GM18511 (cell line): Measurements from ENCODE around the gene WDR70.
"Not testable (repeated sequence)": the region's sequence is repeated elsewhere in the genome, so short reads cannot be mapped to it uniquely, and the experiment has no call there.

Experiments
- ATAC-seq: cut with Tn5 transposase; IDR thresholded peaks from one replicate; pipeline ENCODE4 v1.9.1; 2021; ENCODE audit warnings: mild to moderate bottlenecking, moderate library complexity; ENCODE audit not compliant: unreplicated experiment

Gene WDR70

DNA sequence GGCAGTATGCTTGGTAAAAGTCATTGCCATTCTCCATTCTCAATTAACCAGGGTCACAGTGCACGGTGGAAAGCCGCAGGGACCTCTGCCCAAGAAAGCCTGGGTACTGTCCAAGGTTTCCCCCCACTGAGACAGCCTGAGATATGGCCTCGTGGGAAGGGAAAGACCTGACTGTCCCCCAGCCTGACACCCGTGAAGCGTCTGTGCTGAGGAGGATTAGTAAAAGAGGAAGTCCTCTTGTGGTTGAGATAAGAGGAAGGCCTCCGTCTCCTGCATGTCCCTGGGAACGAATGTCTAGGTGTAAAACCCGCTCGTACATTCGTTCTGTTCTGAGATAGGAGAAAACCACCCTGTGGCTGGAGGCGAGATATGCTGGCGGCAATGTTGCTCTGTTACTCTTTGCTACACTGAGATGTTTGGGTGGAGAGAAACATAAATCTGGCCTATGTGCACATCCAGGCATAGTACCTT, 293.0 kb downstream of the WDR70 start:
- ATAC-seq, result peak; percentile 82

GRCh38 chr5:37674361-37674760, 295.2 kb downstream of the WDR70 start:
- ATAC-seq, result not testable (repeated sequence)

DNA sequence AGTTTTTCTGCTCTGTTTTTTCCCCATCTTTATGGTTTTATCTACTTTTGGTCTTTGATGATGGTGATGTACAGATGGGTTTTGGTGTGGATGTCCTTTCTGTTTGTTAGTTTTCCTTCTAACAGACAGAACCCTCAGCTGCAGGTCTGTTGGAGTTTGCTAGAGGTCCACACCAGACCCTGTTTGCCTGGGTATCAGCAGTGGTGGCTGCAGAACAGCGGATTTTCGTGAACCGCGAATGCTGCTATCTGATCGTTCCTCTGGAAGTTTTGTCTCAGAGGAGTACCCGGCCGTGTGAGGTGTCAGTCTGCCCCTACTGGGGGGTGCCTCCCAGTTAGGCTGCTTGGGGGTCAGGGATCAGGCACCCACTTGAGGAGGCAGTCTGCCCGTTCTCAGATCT, 300.2 kb downstream of the WDR70 start:
- not testable (repeated sequence) for ATAC-seq

GRCh38 chr5:37679903-37680302, 300.8 kb downstream of the WDR70 start:
- ATAC-seq, result not testable (repeated sequence)

DNA sequence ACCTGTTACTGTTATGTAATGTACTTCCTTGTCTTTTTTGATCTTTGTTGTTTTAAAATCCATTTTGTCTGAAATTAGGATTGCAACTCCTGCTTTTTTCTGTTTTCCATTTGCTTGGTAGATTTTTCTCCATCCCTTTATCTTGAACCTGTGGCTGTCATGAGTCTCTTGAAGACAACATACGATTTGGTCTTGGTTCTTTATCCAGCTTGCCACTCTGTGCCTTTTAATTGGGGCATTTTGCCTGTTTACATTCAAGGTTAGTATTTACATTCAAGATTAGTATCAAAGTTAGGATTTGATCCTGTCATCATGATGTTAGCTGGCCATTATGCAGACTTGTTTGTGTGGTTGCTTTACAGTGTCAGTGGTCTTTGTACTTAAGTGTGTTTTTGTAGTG, 304.0 kb downstream of the WDR70 start:
- ATAC-seq, result no peak

DNA sequence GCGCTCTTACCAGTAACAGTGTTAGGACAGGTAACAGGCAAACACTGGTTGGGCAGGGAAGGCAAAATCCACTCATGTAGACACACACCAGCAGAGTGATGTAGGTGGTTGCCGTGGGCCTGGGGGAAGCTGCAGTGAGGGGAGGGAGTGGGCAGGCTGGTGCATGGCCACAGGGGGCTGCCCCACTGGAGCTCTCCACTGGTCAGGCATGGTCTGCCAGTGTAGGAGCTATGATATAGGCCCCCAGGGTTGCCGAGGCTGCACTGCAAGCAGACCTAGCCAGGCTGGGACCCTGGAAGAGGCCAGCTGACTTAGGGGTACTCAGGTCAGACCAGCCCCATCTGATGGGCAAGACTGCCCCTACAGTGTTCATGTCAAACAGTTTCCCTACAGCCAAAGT, 306.1 kb downstream of the WDR70 start:
- no peak for ATAC-seq

DNA sequence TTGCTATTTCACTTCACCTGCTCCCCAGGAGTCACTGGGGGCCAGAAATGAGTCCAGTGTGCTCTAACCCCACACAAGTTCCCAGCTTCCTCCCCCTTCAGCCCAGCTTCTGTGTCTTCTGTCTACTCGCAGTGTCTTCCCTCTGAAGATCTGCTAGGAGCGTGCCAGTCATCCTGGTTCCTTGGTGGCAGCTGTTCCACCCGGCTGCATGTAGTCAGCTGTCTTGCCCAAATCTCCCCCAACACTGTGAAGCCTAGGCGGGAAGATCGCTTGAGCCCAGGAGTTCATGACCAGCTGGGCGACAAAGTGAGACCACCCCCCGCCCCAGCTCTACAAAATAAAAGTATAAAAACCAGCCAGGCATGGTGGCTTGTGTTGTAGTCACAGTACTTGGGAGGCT, 306.7 kb downstream of the WDR70 start:
- no peak for ATAC-seq

- ATAC-seq, result not testable (repeated sequence)
Measured at GRCh38 chr5:37688925-37689324, 309.8 kb downstream of the WDR70 start.

- ATAC-seq, result not testable (repeated sequence)
Measured at GRCh38 chr5:37694333-37694732, 315.2 kb downstream of the WDR70 start.

GRCh38 chr5:37694867-37695266, 315.7 kb downstream of the WDR70 start:
- no peak for ATAC-seq

DNA sequence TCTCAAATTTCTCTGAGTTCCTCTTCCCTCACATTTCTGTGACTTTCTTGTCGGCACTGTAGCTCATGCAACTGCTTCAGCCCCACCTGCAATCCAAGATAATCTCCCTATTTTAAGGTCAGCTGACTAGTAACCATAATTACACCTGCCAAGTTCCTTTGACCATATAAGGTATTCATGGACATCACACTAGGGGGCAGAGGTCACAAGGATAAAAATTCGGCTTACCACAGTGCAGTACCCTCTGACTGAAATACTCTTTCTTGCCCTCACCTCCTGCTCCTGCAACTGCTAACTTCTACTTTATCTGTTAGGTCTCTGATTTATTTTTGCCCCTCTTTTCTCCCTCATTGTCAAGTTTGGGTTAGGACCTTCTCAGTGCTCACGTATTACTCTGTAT, 316.5 kb downstream of the WDR70 start:
- ATAC-seq, result no peak

GRCh38 chr5:37696190-37697021, 317.3 kb downstream of the WDR70 start:
- ATAC-seq, result no peak

- ATAC-seq, result no peak
Measured at GRCh38 chr5:37701868-37702267, 322.8 kb downstream of the WDR70 start.

DNA sequence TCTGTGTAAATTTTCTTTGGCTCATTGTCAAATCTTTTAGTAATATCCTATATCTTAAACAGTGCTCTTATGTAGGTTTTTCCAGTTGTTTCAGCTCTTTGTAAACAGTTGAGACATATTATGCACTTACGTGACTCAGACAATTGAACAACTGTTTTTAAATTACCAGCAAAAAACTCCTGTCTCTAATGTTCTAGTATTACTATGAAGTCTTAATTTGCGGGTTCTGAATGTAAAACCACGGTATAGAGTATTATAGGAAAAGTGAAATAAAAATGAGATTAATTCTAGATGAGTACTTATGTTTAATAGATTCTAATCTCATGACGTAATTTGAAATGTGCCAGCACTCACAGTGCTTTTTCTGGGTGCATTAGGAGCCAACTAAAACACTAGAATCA, 324.7 kb downstream of the WDR70 start:
- no peak for ATAC-seq

DNA sequence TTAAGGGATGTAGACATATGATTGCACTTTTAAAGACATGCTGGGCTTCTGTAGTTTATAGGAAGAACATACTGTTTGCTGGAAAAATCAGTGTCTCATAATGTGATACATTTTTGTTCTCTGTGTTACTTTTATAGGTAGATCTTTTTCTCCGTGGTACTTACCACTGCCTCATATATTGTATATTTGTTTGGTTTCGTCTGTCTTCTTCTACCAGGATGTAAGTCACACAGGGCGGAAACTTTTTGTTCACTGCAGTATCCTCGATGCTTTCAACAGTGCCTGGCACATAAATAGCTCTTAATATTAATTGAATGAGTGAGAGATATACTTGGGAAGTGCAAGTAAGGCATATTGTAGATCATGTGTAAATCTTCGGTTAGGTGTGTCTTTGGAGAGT, 325.3 kb downstream of the WDR70 start:
- ATAC-seq, result no peak

DNA sequence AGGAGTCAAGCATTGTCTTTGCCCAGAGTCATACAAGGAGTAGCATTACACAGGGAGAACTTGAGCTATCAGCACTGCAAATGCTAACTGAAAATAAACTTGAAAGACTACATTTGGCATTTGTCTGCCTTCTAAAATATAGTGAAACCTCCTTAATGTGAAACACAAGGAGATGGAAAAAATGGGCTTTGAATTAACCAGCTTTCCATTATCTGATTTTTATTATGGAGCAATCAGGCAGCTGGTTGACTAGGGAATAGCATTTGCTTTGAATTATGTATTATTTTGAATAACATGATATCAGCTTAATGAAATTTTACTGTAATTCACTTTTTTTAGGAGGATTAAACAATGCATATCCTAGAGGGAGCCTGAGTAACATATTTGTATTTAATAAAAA, 329.9 kb downstream of the WDR70 start:
- ATAC-seq, result no peak

- no peak for ATAC-seq
Measured at GRCh38 chr5:37710965-37711364, 331.8 kb downstream of the WDR70 start.

- ATAC-seq, result no peak
Measured at GRCh38 chr5:37712750-37713149, 333.6 kb downstream of the WDR70 start.

DNA sequence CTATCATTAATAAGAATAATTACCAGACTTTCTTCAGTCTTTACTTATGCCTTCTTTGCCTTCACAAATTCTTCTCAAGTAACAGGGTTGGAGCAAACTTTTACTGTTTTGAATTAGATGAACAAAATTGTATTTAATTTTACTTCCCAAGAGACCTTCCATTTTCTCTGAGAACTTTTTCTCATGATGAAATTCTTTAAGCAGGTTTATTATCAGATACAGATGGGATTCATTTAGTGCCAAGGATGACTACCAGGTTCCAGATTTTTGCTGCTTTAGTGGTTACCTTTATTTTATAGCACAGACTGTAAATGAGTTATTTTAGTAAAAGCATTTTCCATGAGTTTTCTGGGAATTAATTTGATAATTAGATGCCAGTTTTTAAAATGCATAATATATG, 335.6 kb downstream of the WDR70 start:
- no peak for ATAC-seq

GRCh38 chr5:37715361-37715760, 336.2 kb downstream of the WDR70 start:
- ATAC-seq, result no peak

- no peak for ATAC-seq
Measured at GRCh38 chr5:37715992-37716391, 336.9 kb downstream of the WDR70 start.

DNA sequence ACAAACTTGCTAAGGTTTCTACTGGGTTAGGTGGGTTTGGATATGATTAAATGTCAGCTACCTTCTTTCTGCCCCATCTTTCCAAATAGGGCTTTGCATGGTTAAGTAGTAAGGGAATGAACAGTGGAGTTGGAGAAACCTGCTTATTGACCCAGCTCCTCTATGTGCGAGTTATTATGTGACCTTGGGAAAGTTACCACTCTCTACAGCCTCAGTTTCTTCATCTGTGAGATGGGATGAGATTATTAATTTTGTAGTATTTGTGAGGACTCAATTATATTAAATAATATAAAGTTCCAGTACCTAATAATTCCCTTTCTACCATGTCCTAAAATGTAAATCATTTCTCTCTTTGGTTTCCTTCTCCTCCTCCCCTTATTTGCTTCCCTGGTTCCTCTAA, 337.3 kb downstream of the WDR70 start:
- ATAC-seq, result no peak

GRCh38 chr5:37717276-37717612, 338.1 kb downstream of the WDR70 start:
- no peak for ATAC-seq
